H1 (cell line): Measurements from ENCODE around the gene PDGFD. TPM values are rescaled to one million over a fixed set of nuclear protein-coding genes. Genes with fewer than 3 reads are reported as not detected.

Source experiments
- CTCF ChIA-PET: fragments of 300-600 bp; sonication (Branson Sonifier 250); formaldehyde crosslinking; loops from one replicate; lab custom pipeline; 2021; ENCODE audit not compliant: partially characterized antibody; lab: Charles Lee
- POLR2A ChIA-PET: fragments of 300-600 bp; sonication (Branson Sonifier 250); formaldehyde crosslinking; loops from one replicate; lab custom pipeline; 2021; ENCODE audit warnings: inconsistent platforms; ENCODE audit not compliant: partially characterized antibody; lab: Charles Lee
- DNase-seq, 2 experiments: peaks; one replicate each; pipeline versions ENCODE4 v3.0.0 to v3.0.0-alpha.2; 2010 to 2022; ENCODE audit warnings: low spot score in 2 of 2, low read depth in 1 of 2, mixed read lengths in 1 of 2
- FAIRE-seq: peaks from 2 replicates; lab custom pipeline; 2011; peaks lifted over from hg19 to GRCh38; lab: Jason Lieb, UNC
- H2AFZ ChIP-seq: 2 replicates; pipeline ENCODE4 v1.8.1; 2012; ENCODE audit warnings: low read length, inconsistent platforms
- H2AK5ac ChIP-seq: 2 replicates; pipeline ENCODE4 v1.6.1; 2013; ENCODE audit warnings: low read depth, low read length
- H2BK120ac ChIP-seq: replicated peaks from 2 replicates; pipeline ENCODE3; 2013; ENCODE audit warnings: low read depth, low read length, inconsistent platforms
- H2BK12ac ChIP-seq: 2 replicates; pipeline ENCODE4 v1.6.1; 2013; ENCODE audit warnings: low read depth, low read length
- H2BK15ac ChIP-seq: 2 replicates; pipeline ENCODE4 v1.6.1; 2013; ENCODE audit warnings: low read length
- H2BK20ac ChIP-seq: 2 replicates; pipeline ENCODE4 v1.6.1; 2013; ENCODE audit warnings: low read length
- H2BK5ac ChIP-seq: 2 replicates; pipeline ENCODE4 v1.6.1; 2013; ENCODE audit warnings: low read depth, low read length
- H3K14ac ChIP-seq: 2 replicates; pipeline ENCODE4 v1.6.1; 2013; ENCODE audit warnings: inconsistent platforms; ENCODE audit not compliant: insufficient read length
- H3K18ac ChIP-seq: 2 replicates; pipeline ENCODE4 v1.6.1; 2013; ENCODE audit warnings: low read length; ENCODE audit errors: extremely low read depth
- H3K23ac ChIP-seq: 2 replicates; pipeline ENCODE4 v1.6.1; 2013; ENCODE audit warnings: inconsistent platforms; ENCODE audit not compliant: insufficient read length
- H3K23me2 ChIP-seq: 2 replicates; pipeline ENCODE4 v1.6.1; 2013; ENCODE audit warnings: low read depth, low read length
- H3K27ac ChIP-seq: 2 replicates; pipeline ENCODE4 v1.6.1; 2011; ENCODE audit warnings: low read depth, low read length, inconsistent platforms
- H3K27me3 ChIP-seq, 4 experiments: replicated peaks in 1 of 4; 1 replicate in 1 of 4; 2 replicates in 3 of 4; pipeline versions ENCODE4 v1.6.1 to v1.8.1; 2011 to 2013; ENCODE audit warnings: low read length in 3 of 4, mild to moderate bottlenecking in 3 of 4, inconsistent platforms in 2 of 4, mixed read lengths in 2 of 4, moderate library complexity in 1 of 4; ENCODE audit not compliant: control insufficient read depth in 3 of 4, insufficient read depth in 3 of 4; ENCODE audit errors: extremely low read depth in 1 of 4
- H3K36me3 ChIP-seq, 4 experiments: 2 replicates each; pipeline versions ENCODE4 v1.6.1 to v1.8.1; 2011 to 2013; ENCODE audit warnings: mild to moderate bottlenecking in 4 of 4, low read length in 3 of 4, moderate library complexity in 2 of 4, control low read depth in 1 of 4, inconsistent platforms in 1 of 4; ENCODE audit not compliant: insufficient read depth in 4 of 4, control insufficient read depth in 2 of 4
- H3K4ac ChIP-seq: replicated peaks from 2 replicates; pipeline ENCODE3; 2013; ENCODE audit warnings: low read length, low read depth, mixed read lengths, inconsistent platforms; ENCODE audit not compliant: insufficient read length
- H3K4me1 ChIP-seq, 4 experiments: replicated peaks in 1 of 4; 1 replicate in 1 of 4; 2 replicates in 3 of 4; pipeline versions ENCODE4 v1.6.1 to v1.8.1; 2011 to 2013; ENCODE audit warnings: low read length in 3 of 4, inconsistent platforms in 2 of 4, mixed read lengths in 1 of 4; ENCODE audit not compliant: insufficient read depth in 4 of 4, control insufficient read depth in 3 of 4
- H3K4me2 ChIP-seq, 2 experiments: 2 replicates each; pipeline versions ENCODE4 v1.6.1 to v1.8.1; 2011 to 2013; ENCODE audit warnings: low read depth in 2 of 2, low read length in 2 of 2, control low read depth in 1 of 2, inconsistent platforms in 1 of 2, mild to moderate bottlenecking in 1 of 2; ENCODE audit not compliant: insufficient read depth in 1 of 2
- H3K4me3 ChIP-seq, 4 experiments: fragments of 200-600, 300-600 bp in 1 of 4; sonication (generic), shearing (Covaris generic), sonication (Bioruptor Twin) in 1 of 4; 2 replicates each; pipeline versions ENCODE4 v1.5.1 to v1.8.1; 2011 to 2016; ENCODE audit warnings: low read length in 4 of 4, low read depth in 3 of 4, control low read depth in 2 of 4, inconsistent platforms in 2 of 4, mild to moderate bottlenecking in 2 of 4, mixed read lengths in 1 of 4, moderate library complexity in 1 of 4; ENCODE audit not compliant: insufficient read depth in 2 of 4; ENCODE audit errors: extremely low read depth in 1 of 4
- H3K56ac ChIP-seq: replicated peaks from 2 replicates; pipeline ENCODE3; 2013; ENCODE audit warnings: low read depth, mild to moderate bottlenecking, mixed read lengths, low read length, inconsistent platforms; ENCODE audit not compliant: insufficient read length
- H3K79me1 ChIP-seq: 2 replicates; pipeline ENCODE4 v1.6.1; 2013; ENCODE audit warnings: low read depth, low read length, control low read depth
- H3K79me2 ChIP-seq, 2 experiments: 2 replicates each; pipeline versions ENCODE4 v1.6.1 to v1.8.1; 2012 to 2013; ENCODE audit warnings: low read length in 2 of 2, mild to moderate bottlenecking in 2 of 2, inconsistent platforms in 1 of 2; ENCODE audit not compliant: insufficient read depth in 2 of 2, control insufficient read depth in 1 of 2
- H3K9ac ChIP-seq, 4 experiments: replicated peaks in 1 of 4; 1 replicate in 1 of 4; 2 replicates in 3 of 4; pipeline versions ENCODE4 v1.6.1 to v1.8.1; 2011 to 2013; ENCODE audit warnings: low read depth in 3 of 4, low read length in 3 of 4, control low read depth in 2 of 4, mild to moderate bottlenecking in 2 of 4, moderate library complexity in 2 of 4, inconsistent platforms in 1 of 4; ENCODE audit errors: extremely low read depth in 1 of 4
- H3K9me3 ChIP-seq, 2 experiments: 2 replicates each; pipeline versions ENCODE4 v1.6.1 to v1.8.1; 2012 to 2013; ENCODE audit warnings: mild to moderate bottlenecking in 2 of 2, moderate library complexity in 2 of 2, control low read depth in 1 of 2, inconsistent platforms in 1 of 2, low read depth in 1 of 2, low read length in 1 of 2, mixed read lengths in 1 of 2; ENCODE audit not compliant: insufficient read depth in 2 of 2
- H4K20me1 ChIP-seq, 2 experiments: replicated peaks in 1 of 2; 2 replicates each; pipeline versions ENCODE3 to v1.8.1; 2011 to 2013; ENCODE audit warnings: inconsistent platforms in 2 of 2, low read length in 2 of 2, mild to moderate bottlenecking in 1 of 2; ENCODE audit not compliant: insufficient read depth in 2 of 2, control insufficient read depth in 1 of 2
- H4K5ac ChIP-seq: 2 replicates; pipeline ENCODE4 v1.6.1; 2013; ENCODE audit warnings: low read length, low read depth, mixed read lengths, inconsistent platforms; ENCODE audit not compliant: insufficient read length
- H4K8ac ChIP-seq: 2 replicates; pipeline ENCODE4 v1.8.0; 2013; ENCODE audit warnings: mild to moderate bottlenecking, moderate library complexity, low read length, inconsistent platforms; ENCODE audit not compliant: insufficient read depth; ENCODE audit errors: extremely low read depth
- H4K91ac ChIP-seq: replicated peaks from 2 replicates; pipeline ENCODE3; 2013; ENCODE audit warnings: low read length, mixed read lengths, inconsistent platforms; ENCODE audit not compliant: insufficient read length
- ATF3 ChIP-seq: IDR thresholded peaks from 2 replicates; pipeline ENCODE4 v1.6.1; 2011; ENCODE audit warnings: low read depth, mild to moderate bottlenecking, low read length; ENCODE audit not compliant: insufficient read depth
- CBX5 ChIP-seq: fragments of 300-800, 300-1000 bp; sonication (generic); IDR thresholded peaks from 2 replicates; pipeline ENCODE4 v1.7.1; 2016; ENCODE audit warnings: antibody characterized with exemption, low read length, low read depth
- EZH2 ChIP-seq: fragments of 200-600 bp; sonication (generic); IDR thresholded peaks from 2 replicates; pipeline ENCODE4 v1.7.1; 2012; ENCODE audit warnings: low read depth, mild to moderate bottlenecking, moderate library complexity, low read length, inconsistent platforms; ENCODE audit not compliant: severe bottlenecking
- KDM4A ChIP-seq: IDR thresholded peaks from one replicate; pipeline ENCODE4 v1.7.1; 2012; ENCODE audit warnings: low read depth, mild to moderate bottlenecking, moderate library complexity, low read length, inconsistent platforms; ENCODE audit not compliant: severe bottlenecking
- NRF1 ChIP-seq: IDR thresholded peaks from 2 replicates; pipeline ENCODE4 v1.6.1; 2011; ENCODE audit warnings: mild to moderate bottlenecking, low read depth, low read length, improper control_type of control experiment
- SP4 ChIP-seq: IDR thresholded peaks from 2 replicates; pipeline ENCODE4 v1.6.1; 2012; ENCODE audit warnings: low read length, inconsistent platforms
- TBP ChIP-seq: IDR thresholded peaks from 2 replicates; pipeline ENCODE4 v1.6.1; 2011; ENCODE audit warnings: low read depth, low read length, improper control_type of control experiment
- TCF12 ChIP-seq: IDR thresholded peaks from 2 replicates; pipeline ENCODE4 v1.6.1; 2011; ENCODE audit warnings: low read depth, mild to moderate bottlenecking, low read length
- WGBS, 2 experiments: shearing (Covaris generic) in 1 of 2; methylation state at CpG; one replicate each; pipeline versions ENCODE4 v1.1.6 to v1.1.7; 2013 to 2015; ENCODE audit warnings: low lambda C conversion rate in 2 of 2, mixed read lengths in 2 of 2, inconsistent platforms in 1 of 2, low coverage in 1 of 2, missing lambda C conversion rate in 1 of 2; ENCODE audit not compliant: insufficient replicate concordance in 2 of 2, insufficient coverage in 1 of 2, insufficient read length in 1 of 2; ENCODE audit errors: extremely low coverage in 1 of 2, missing lambda C conversion rate in 1 of 2; 5-methylcytosine and 5-hydroxymethylcytosine counted together
- polyA plus RNA-seq, 7 experiments: library from polyadenylated mRNA; depleted of rRNA in 3 of 7; stranded (reverse) in 5 of 7; unstranded in 2 of 7; fragments of >200 nt in 5 of 7; fragments of 200-250 nt in 2 of 7; gene quantifications; 1 replicate in 5 of 7; 2 replicates in 1 of 7; 4 replicates in 1 of 7; pipeline versions ENCODE4 v1.2.1 to v1.2.3, GENCODE V29; 2011 to 2013; ENCODE audit warnings: missing spikeins in 2 of 7, mixed read lengths in 2 of 7
- total RNA-seq: library from RNA; stranded (reverse); fragmentation: NEBNext Ultra II Directional; extraction: Animal tissue kit (Norgen Biotek cat#: 25700); gene quantifications from 2 replicates; pipeline ENCODE4 v1.2.1, GENCODE V29; 2021

PDGFD gene
- total and polyA plus RNA-seq, 2 of the 8 experiments (the other 6 are each of a cell fraction or from before 2014, with no cell fraction given) = 1.1 to 3.9 TPM

GRCh38 chr11:104015649-104016415 is 148.1 kb downstream of the PDGFD start:
- no peak overlapping the region for H3K14ac ChIP-seq
- H3K27ac ChIP-seq = no peak overlapping the region
- no peak overlapping the region for H3K4me2 ChIP-seq
- no peak overlapping the region for H2AFZ ChIP-seq
- no peak overlapping the region for H2BK120ac ChIP-seq
- H2BK12ac ChIP-seq = no peak overlapping the region
- no peak for DNase-seq
- no peaks in the 10 kb centered on the region for H3K4me1 ChIP-seq
- no peak overlapping the region for H3K9ac ChIP-seq
- no peaks in the 10 kb centered on the region for H4K20me1 ChIP-seq
- no peak overlapping the region for H3K4ac ChIP-seq
- H4K8ac ChIP-seq = no peak overlapping the region
- no peak overlapping the region for H2AK5ac ChIP-seq
- H3K56ac ChIP-seq = no peak overlapping the region
- no peak overlapping the region for H4K5ac ChIP-seq
- POLR2A ChIA-PET = no interaction called here
- H3K23ac ChIP-seq = no peak overlapping the region
- CTCF ChIA-PET = interaction anchor here (0.7 kb wide), 1 partner anchor 41 kb away, joined by 3 read pairs; no protein-coding TSS in a partner anchor
- no peaks in the 10 kb centered on the region for H3K36me3 ChIP-seq
- H2BK15ac ChIP-seq = no peak overlapping the region
- H4K91ac ChIP-seq = no peak overlapping the region
- H3K79me1 ChIP-seq = no peaks in the 10 kb centered on the region
- no peak for FAIRE-seq
- no peak overlapping the region for H3K4me3 ChIP-seq
- H3K18ac ChIP-seq = no peak overlapping the region
- WGBS, 2 experiments = 95% methylated on average over 3 of the region's 3 CpGs; no CpG with 5 or more reads in 1 of the 2 experiments
- H2BK20ac ChIP-seq = no peak overlapping the region
- H3K79me2 ChIP-seq = no peaks in the 10 kb centered on the region
- no peak overlapping the region for H2BK5ac ChIP-seq
- H3K9me3 ChIP-seq = no peaks in the 10 kb centered on the region
- H3K23me2 ChIP-seq = no peaks in the 10 kb centered on the region
- no peaks in the 10 kb centered on the region for H3K27me3 ChIP-seq
- no peak for TF ChIP-seq TBP
- TF ChIP-seq EZH2 = no peak
- no peak for TF ChIP-seq NRF1
- TF ChIP-seq ATF3 = no peak
- TF ChIP-seq CBX5 = no peak
- TF ChIP-seq SP4 = no peak
- TF ChIP-seq TCF12 = no peak
- no peak for TF ChIP-seq KDM4A
